ENCODE data around the gene NBEAL2.

Gene NBEAL2

GRCh38 chr3:46936733-46937250, 42.7 kb upstream of the NBEAL2 start:
- ChIA-PET CTCF (interaction anchor here (1.1 kb wide), 1 partner anchor 14 kb away, joined by 3 read pairs; no protein-coding TSS in a partner anchor), POLR2A (ENCODE audit: low non-redundant PET) (no interaction called here)
- peak overlapping the region; percentile 92 for H3K27ac ChIP-seq
- DNase-seq (ENCODE audit: low spot score) = no peak
- TF ChIP-seq CTCF (conservative IDR thresholded peaks at IDR 0.05; ENCODE audit: low read depth) = no peak

- POLR2A ChIA-PET (ENCODE audit: low non-redundant PET) = no interaction called here
- CTCF ChIA-PET = interaction anchor here (0.7 kb wide), 1 partner anchor 10 kb away, joined by 3 read pairs; no protein-coding TSS in a partner anchor
These were observed 41.3 kb upstream of the NBEAL2 start for GRCh38 chr3:46938118-46938517.

GRCh38 chr3:46939578-46940445, 39.7 kb upstream of the NBEAL2 start:
- ChIA-PET POLR2A (ENCODE audit: low non-redundant PET) (no interaction called here), CTCF (interaction anchor here (0.6 kb wide), 1 partner anchor 48 kb away, joined by 3 read pairs; no protein-coding TSS in a partner anchor)
- DNase-seq (ENCODE audit: low spot score) = no peak
- peak overlapping the region; percentile 37 for H3K27ac ChIP-seq
- TF ChIP-seq CTCF (conservative IDR thresholded peaks at IDR 0.05; ENCODE audit: low read depth) = no peak

More at GRCh38 chr3:46938118-46938517, 41.3 kb upstream of the NBEAL2 start:
- no peak for TF ChIP-seq CTCF (conservative IDR thresholded peaks at IDR 0.05; ENCODE audit: low read depth)
- peak overlapping the region; percentile 92 for H3K27ac ChIP-seq
- DNase-seq (ENCODE audit: low spot score) = no peak

GRCh38 chr3:46942076-46942475, 37.4 kb upstream of the NBEAL2 start:
- POLR2A ChIA-PET (ENCODE audit: low non-redundant PET) = no interaction called here
- CTCF ChIA-PET = no interaction called here
- TF ChIP-seq CTCF (conservative IDR thresholded peaks at IDR 0.05; ENCODE audit: low read depth) = no peak
- peak overlapping the region; percentile 81 for H3K27ac ChIP-seq
- no peak for DNase-seq (ENCODE audit: low spot score)

GRCh38 chr3:46942481-46943236, 36.8 kb upstream of the NBEAL2 start:
- no peak for TF ChIP-seq CTCF (conservative IDR thresholded peaks at IDR 0.05; ENCODE audit: low read depth)
- DNase-seq (ENCODE audit: low spot score) = no peak
- peak overlapping the region; percentile 81 for H3K27ac ChIP-seq
- ChIA-PET CTCF (interaction anchor here (0.5 kb wide), 1 partner anchor 60 kb away, joined by 3 read pairs; no protein-coding TSS in a partner anchor), POLR2A (ENCODE audit: low non-redundant PET) (no interaction called here)
